ENCODE measurements around the gene HSP90AB1.
"Not testable (repeated sequence)": the region's sequence is repeated elsewhere in the genome, so short reads cannot be mapped to it uniquely, and the experiment has no call there.

Gene HSP90AB1

GRCh38 chr6:44228433-44228832, 18.5 kb upstream of the HSP90AB1 start:
- no peak for DNase-seq
- Histone ChIP-seq H3K4me1 (peaks cover 19% of the 10 kb centered on the region), H3K4me3 (ENCODE audit: low read depth, low read length) (no peak overlapping the region), H3K36me3 (peaks cover 46% of the 10 kb centered on the region), H3K9me3 (no peaks in the 10 kb centered on the region), H3K27me3 (no peaks in the 10 kb centered on the region)
- no peak for TF ChIP-seq CTCF (IDR thresholded peaks at IDR 0.05; ENCODE audit: low read depth, low read length)

- H3K4me1 ChIP-seq = peaks cover 23% of the 10 kb centered on the region
- H3K9me3 ChIP-seq = no peaks in the 10 kb centered on the region
- H3K27me3 ChIP-seq = no peaks in the 10 kb centered on the region
- DNase-seq = no peak
- TF ChIP-seq CTCF (IDR thresholded peaks at IDR 0.05; ENCODE audit: low read depth, low read length) = no peak
- no peak overlapping the region for H3K4me3 ChIP-seq (ENCODE audit: low read depth, low read length)
- peaks cover 50% of the 10 kb centered on the region for H3K36me3 ChIP-seq
Observed at GRCh38 chr6:44228836-44229235, 18.1 kb upstream of the HSP90AB1 start.

DNA sequence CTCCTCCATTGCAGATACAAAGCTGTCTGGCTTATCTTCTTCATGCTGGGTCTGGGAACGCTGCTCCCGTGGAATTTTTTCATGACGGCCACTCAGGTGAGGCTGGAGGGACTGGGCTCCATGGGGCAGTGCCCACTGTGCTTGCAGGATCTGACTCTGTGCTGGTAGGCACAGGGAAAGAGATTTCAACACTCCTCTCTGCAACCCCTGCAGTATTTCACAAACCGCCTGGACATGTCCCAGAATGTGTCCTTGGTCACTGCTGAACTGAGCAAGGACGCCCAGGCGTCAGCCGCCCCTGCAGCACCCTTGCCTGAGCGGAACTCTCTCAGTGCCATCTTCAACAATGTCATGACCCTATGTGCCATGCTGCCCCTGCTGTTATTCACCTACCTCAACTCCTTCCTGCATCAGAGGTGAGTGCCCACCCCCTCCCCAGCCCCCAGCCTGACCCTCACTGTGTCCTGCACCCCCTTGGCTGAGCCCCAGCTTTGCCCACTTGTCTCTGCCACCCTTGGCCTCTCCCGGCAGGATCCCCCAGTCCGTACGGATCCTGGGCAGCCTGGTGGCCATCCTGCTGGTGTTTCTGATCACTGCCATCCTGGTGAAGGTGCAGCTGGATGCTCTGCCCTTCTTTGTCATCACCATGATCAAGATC, 17.4 kb upstream of the HSP90AB1 start:
- no peak for DNase-seq
- Histone ChIP-seq H3K4me1 (peaks cover 30% of the 10 kb centered on the region), H3K36me3 (peaks cover 54% of the 10 kb centered on the region), H3K27me3 (no peaks in the 10 kb centered on the region), H3K9me3 (no peaks in the 10 kb centered on the region), H3K4me3 (ENCODE audit: low read depth, low read length) (no peak overlapping the region)
- TF ChIP-seq CTCF (IDR thresholded peaks at IDR 0.05; ENCODE audit: low read depth, low read length) = no peak

DNA sequence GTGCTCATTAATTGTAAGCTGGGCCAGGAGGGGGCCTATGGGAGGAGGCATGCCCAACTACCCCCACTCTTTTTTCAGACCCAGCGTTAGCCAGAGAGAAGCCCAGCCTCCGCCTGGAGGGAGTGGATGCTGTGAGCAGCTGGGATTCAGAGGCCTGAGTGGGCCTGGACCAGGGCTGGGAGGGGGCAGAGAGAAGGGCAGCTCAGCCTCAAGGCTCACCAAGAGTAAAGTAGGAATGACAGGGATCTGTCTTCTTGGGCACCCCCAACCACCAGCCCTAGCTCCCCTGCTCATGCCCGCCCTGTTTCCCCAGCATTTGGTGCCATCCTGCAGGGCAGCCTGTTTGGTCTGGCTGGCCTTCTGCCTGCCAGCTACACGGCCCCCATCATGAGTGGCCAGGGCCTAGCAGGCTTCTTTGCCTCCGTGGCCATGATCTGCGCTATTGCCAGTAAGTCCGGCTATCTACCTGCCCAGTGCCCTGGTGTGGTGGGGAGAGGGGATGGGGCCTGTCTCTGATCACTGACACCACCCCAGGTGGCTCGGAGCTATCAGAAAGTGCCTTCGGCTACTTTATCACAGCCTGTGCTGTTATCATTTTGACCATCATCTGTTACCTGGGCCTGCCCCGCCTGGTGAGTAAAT, 16.7 kb upstream of the HSP90AB1 start:
- H3K9me3 ChIP-seq = no peaks in the 10 kb centered on the region
- peaks cover 36% of the 10 kb centered on the region for H3K4me1 ChIP-seq
- peaks cover 61% of the 10 kb centered on the region for H3K36me3 ChIP-seq
- no peak overlapping the region for H3K4me3 ChIP-seq (ENCODE audit: low read depth, low read length)
- no peak for TF ChIP-seq CTCF (IDR thresholded peaks at IDR 0.05; ENCODE audit: low read depth, low read length)
- no peak for DNase-seq
- H3K27me3 ChIP-seq = no peaks in the 10 kb centered on the region

- not testable (repeated sequence) for H3K4me3 ChIP-seq (ENCODE audit: low read depth, low read length); H3K9me3 ChIP-seq; H3K27me3 ChIP-seq; DNase-seq
- Histone ChIP-seq H3K4me1 (peaks cover 37% of the 10 kb centered on the region), H3K36me3 (peaks cover 67% of the 10 kb centered on the region)
Observed at GRCh38 chr6:44231426-44231825, 15.5 kb upstream of the HSP90AB1 start.

- peaks cover 35% of the 10 kb centered on the region for H3K4me1 ChIP-seq
- H3K27me3 ChIP-seq = no peaks in the 10 kb centered on the region
- no peak overlapping the region for H3K4me3 ChIP-seq (ENCODE audit: low read depth, low read length)
- no peak for TF ChIP-seq CTCF (IDR thresholded peaks at IDR 0.05; ENCODE audit: low read depth, low read length)
- no peak for DNase-seq
- no peaks in the 10 kb centered on the region for H3K9me3 ChIP-seq
- peaks cover 67% of the 10 kb centered on the region for H3K36me3 ChIP-seq
Observed at GRCh38 chr6:44232676-44233566, 14.0 kb upstream of the HSP90AB1 start.
